Glomerular endothelial cell (primary cell): ENCODE results near the gene SLC66A2. TPM values are rescaled to one million over a fixed set of nuclear protein-coding genes. Genes with fewer than 3 reads are reported as not detected.

Source experiments
- DNase-seq: peaks from one replicate; pipeline ENCODE4 v3.0.0-alpha.2; 2011; ENCODE audit warnings: low read depth, low spot score; ENCODE audit errors: extremely low read depth
- total RNA-seq: library from RNA; depleted of rRNA; stranded (reverse); fragments of >200 nt; gene quantifications from 2 replicates; pipeline ENCODE4 v1.2.3, GENCODE V29; 2015

SLC66A2 gene
- total RNA-seq, 1 donor from 2014 or later: 40.7 TPM

- no peak for DNase-seq
Observed at GRCh38 chr18:79952456-79952995, 1.1 kb upstream of the SLC66A2 start.

GRCh38 chr18:79950515-79951341 lies 725 bp downstream of the SLC66A2 start:
- DNase-seq: no peak

- DNase-seq: no peak
Observed at GRCh38 chr18:79949697-79950487, 1.6 kb downstream of the SLC66A2 start.

GRCh38 chr18:79948719-79949411 lies 2.6 kb downstream of the SLC66A2 start:
- no peak for DNase-seq

- no peak for DNase-seq
Observed at GRCh38 chr18:79947881-79948610, 3.4 kb downstream of the SLC66A2 start.

GRCh38 chr18:79947054-79947755 lies 4.2 kb downstream of the SLC66A2 start:
- DNase-seq: no peak

- no peak for DNase-seq
Observed at GRCh38 chr18:79945118-79946042, 6.1 kb downstream of the SLC66A2 start.

GRCh38 chr18:79944746-79945117 lies 6.7 kb downstream of the SLC66A2 start:
- DNase-seq: no peak

- DNase-seq: no peak
Observed at GRCh38 chr18:79944126-79944731, 7.2 kb downstream of the SLC66A2 start.

GRCh38 chr18:79943608-79944125 lies 7.8 kb downstream of the SLC66A2 start:
- DNase-seq: no peak

GRCh38 chr18:79942786-79943607 lies 8.5 kb downstream of the SLC66A2 start:
- DNase-seq: no peak

- no peak for DNase-seq
Observed at GRCh38 chr18:79942211-79942610, 9.2 kb downstream of the SLC66A2 start.

- DNase-seq: no peak
Observed at GRCh38 chr18:79941473-79942119, 9.9 kb downstream of the SLC66A2 start.

GRCh38 chr18:79940814-79941472 lies 10.5 kb downstream of the SLC66A2 start:
- DNase-seq: no peak

- no peak for DNase-seq
Observed at GRCh38 chr18:79940126-79940813, 11.2 kb downstream of the SLC66A2 start.

GRCh38 chr18:79939096-79939495 lies 12.4 kb downstream of the SLC66A2 start:
- no peak for DNase-seq
